GM12864 (cell line): ENCODE data around the gene RTN4R.

ENCODE experiments used
- DNase-seq: peaks from one replicate; pipeline ENCODE4 v3.0.0-alpha.2; 2011; ENCODE audit warnings: low read depth
- H3K4me3 ChIP-seq: 2 replicates; pipeline ENCODE4 v1.5.1; 2011; ENCODE audit warnings: mild to moderate bottlenecking, low read depth, low read length, control low read depth
- TF ChIP-seq, protein P1 (sequence below): IDR thresholded peaks from 2 replicates; pipeline ENCODE4 v1.5.1; 2011; ENCODE audit warnings: low read depth, mild to moderate bottlenecking, moderate library complexity, low read length, control low read depth, inconsistent platforms; ENCODE audit errors: missing control alignments

RTN4R gene

DNA sequence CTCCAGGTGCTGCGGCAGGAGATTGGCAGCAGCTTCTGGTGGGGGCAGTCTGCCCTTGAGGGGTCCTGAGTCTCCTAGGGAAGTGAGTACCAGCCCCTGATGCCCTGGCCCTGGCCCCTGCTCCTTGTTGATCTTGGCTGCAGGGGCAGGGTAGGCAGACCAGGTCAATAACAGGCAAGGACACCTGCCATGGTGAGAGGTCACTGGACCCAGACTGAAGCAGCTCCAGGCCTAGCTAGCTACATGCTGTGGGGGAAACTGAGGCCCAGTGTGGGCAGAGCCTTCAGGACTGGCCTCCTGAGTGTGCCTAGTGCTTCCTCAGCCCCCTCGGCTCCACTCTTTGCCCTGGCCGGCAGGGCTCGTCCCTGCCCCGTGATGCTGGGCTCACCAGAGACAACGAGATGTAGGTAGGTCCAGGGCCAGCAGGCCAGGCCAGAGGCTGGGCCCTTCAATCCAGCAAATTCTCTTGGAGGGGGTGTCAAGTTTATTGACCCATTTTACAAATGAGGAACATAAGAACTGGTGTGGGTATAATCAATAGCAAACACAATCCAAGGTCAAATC is 20.4 kb downstream of the RTN4R start:
- TF ChIP-seq, protein P1, sequence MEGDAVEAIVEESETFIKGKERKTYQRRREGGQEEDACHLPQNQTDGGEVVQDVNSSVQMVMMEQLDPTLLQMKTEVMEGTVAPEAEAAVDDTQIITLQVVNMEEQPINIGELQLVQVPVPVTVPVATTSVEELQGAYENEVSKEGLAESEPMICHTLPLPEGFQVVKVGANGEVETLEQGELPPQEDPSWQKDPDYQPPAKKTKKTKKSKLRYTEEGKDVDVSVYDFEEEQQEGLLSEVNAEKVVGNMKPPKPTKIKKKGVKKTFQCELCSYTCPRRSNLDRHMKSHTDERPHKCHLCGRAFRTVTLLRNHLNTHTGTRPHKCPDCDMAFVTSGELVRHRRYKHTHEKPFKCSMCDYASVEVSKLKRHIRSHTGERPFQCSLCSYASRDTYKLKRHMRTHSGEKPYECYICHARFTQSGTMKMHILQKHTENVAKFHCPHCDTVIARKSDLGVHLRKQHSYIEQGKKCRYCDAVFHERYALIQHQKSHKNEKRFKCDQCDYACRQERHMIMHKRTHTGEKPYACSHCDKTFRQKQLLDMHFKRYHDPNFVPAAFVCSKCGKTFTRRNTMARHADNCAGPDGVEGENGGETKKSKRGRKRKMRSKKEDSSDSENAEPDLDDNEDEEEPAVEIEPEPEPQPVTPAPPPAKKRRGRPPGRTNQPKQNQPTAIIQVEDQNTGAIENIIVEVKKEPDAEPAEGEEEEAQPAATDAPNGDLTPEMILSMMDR: no peak
- no peak overlapping the region for H3K4me3 ChIP-seq
- no peak for DNase-seq

DNA sequence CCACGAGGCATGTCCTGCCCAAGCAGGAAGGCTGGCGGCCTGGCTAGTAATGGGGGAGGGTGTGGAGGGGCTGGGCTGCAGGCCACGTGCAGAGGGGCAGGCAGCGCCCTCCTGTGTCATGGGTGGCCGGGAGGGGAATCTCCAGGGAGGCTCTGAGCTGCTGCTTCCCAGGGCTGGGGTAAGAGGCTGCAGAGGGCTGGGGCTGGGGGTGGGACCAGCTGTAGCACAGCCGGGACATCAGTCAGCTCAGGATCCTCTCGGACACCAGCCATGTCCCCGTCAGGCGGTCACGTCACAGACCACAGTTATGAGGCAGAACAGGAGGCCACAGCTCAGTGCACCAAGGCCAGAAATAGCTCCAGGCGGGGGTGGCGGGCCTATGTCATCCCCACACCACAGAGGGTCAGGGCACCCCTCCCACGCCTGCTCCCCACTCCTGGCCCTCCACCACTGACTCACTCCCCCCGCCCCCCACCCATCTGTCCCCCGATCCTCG is 21.1 kb downstream of the RTN4R start:
- TF ChIP-seq, protein P1: no peak
- H3K4me3 ChIP-seq: no peak overlapping the region
- DNase-seq: no peak

DNA sequence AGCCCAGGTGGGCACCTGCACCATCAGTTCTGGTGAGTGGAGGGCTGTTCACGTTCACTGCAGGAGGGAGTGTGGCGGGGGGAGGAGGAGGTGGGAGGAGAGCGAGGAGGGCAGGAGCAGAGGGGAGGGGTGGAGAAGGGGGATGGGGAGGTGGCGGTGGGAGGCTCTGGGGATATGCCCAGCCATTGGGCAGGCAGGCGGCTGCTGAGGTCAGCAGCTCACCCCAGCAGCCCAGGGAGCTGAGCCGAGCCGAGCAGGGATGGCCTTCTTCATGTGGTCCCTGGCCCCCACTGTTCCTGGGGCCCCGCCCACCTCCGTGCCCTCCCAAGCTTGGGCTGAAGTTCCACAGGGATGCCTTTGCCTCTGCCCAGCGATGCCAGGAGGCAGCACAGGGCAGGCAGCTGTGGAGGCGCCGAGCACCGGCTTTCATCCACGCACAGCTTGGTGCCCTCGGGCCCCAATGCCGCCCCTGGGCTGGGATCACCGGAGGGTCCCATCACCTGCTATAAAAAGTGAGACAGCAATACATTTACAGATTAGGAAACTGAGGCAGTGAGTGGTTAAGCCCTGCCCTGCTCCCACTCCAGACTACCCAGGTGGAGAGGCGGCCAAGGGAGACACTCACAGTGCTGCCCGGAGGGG is 21.6 kb downstream of the RTN4R start:
- H3K4me3 ChIP-seq: no peak overlapping the region
- no peak for DNase-seq
- TF ChIP-seq, protein P1: no peak

- H3K4me3 ChIP-seq: no peak overlapping the region
- TF ChIP-seq, protein P1: no peak
- DNase-seq: no peak
These were observed 22.3 kb downstream of the RTN4R start for GRCh38 chr22:20245577-20246367.

GRCh38 chr22:20244691-20245576 is 23.2 kb downstream of the RTN4R start:
- H3K4me3 ChIP-seq: no peak overlapping the region
- TF ChIP-seq, protein P1: no peak
- DNase-seq: no peak

GRCh38 chr22:20244250-20244648 is 23.9 kb downstream of the RTN4R start:
- TF ChIP-seq, protein P1: no peak
- no peak for DNase-seq
- H3K4me3 ChIP-seq: no peak overlapping the region
